ENCODE measurements around the gene NGRN. TPM values are rescaled to one million over a fixed set of nuclear protein-coding genes. Genes with fewer than 3 reads are reported as not detected.

NGRN gene
- total and polyA plus RNA-seq, 2 of the 4 experiments (the other 2 are of a cell fraction): 39.6 to 46.2 TPM

DNA sequence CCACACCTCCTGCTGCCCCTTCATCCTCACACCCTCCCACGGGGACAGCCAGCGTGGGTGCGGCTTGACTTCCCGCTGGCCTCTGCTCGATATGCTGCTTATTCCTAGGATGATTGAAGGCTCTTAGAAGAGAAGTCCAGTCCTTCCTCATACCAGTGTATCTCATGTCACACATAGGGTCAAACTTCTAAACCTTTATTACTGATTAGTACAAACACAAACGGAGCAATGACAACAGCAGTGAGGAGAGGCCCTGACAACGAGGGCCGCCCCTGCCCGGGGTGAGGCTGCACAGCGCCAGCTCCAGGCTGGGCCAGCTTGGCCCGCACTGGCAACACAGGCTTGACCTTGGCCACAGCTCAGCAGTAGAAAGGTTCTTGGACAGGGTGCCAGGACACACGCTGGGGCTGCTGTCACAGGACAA, 35.4 kb upstream of the NGRN start:
- in situ Hi-C loops (cut with MboI; ENCODE audit: low sequenced_read_pairs): no loop called here
- intact Hi-C loops (cut with micrococcal nuclease): loop anchor here (5.0 kb wide), 1 partner anchor 338 kb away; the partner anchor contains the start of gene AP3S2
- dilution Hi-C loops (cut with HindIII; ENCODE audit: low sequenced_read_pairs, unreplicated experiment): no loop called here
- no peak overlapping the region for H3K18ac ChIP-seq (ENCODE audit: low read depth, low read length)
- ATAC-seq (ENCODE audit: low read depth) (no peak), DNase-seq (no peak)
- BruUV-seq (replicated peaks): no TSS peak
- H2BK20ac ChIP-seq (ENCODE audit: low read depth, low read length): no peak overlapping the region
- no peak overlapping the region for H2BK15ac ChIP-seq (ENCODE audit: low read depth, low read length)
- H3K4me3 ChIP-seq (ENCODE audit: insufficient read depth, low read depth, low read length): no peak overlapping the region
- no peak overlapping the region for H4K8ac ChIP-seq (ENCODE audit: low read depth in 2 of 2, low read length in 2 of 2)
- H3K79me1 ChIP-seq (ENCODE audit: low read depth in 1 of 2, low read length in 2 of 2): peaks cover 19 to 45% of the 10 kb centered on the region in 2 experiments
- H2AK9ac ChIP-seq (replicated peaks; ENCODE audit: low read depth, low read length, poor library complexity): no peak overlapping the region
- TF ChIP-seq MXI1 (IDR thresholded peaks at IDR 0.05; ENCODE audit: borderline replicate concordance, low read depth, low read length): no peak
- TF ChIP-seq CHD1 (IDR thresholded peaks at IDR 0.05; ENCODE audit: low read depth, low read length): no peak
- TF ChIP-seq RAD21 (IDR thresholded peaks at IDR 0.05; ENCODE audit: low read length): no peak
- no peak for TF ChIP-seq SMC3 (IDR thresholded peaks at IDR 0.05; ENCODE audit: low read depth, low read length)
- TF ChIP-seq, protein P1, sequence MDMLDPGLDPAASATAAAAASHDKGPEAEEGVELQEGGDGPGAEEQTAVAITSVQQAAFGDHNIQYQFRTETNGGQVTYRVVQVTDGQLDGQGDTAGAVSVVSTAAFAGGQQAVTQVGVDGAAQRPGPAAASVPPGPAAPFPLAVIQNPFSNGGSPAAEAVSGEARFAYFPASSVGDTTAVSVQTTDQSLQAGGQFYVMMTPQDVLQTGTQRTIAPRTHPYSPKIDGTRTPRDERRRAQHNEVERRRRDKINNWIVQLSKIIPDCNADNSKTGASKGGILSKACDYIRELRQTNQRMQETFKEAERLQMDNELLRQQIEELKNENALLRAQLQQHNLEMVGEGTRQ (IDR thresholded peaks at IDR 0.05; ENCODE audit: low read depth, low read length): no peak
- TF ChIP-seq MAZ (IDR thresholded peaks at IDR 0.05; ENCODE audit: borderline replicate concordance, low read depth, low read length): no peak
- TF ChIP-seq MAFK (IDR thresholded peaks at IDR 0.05; ENCODE audit: low read depth, low read length): no peak
- TF ChIP-seq RFX5 (IDR thresholded peaks at IDR 0.05; ENCODE audit: low read depth, low read length): no peak
- TF ChIP-seq CTCF (conservative IDR thresholded peaks at IDR 0.05; ENCODE audit: low read depth, low read length): no peak
- no peak for TF ChIP-seq CEBPB (IDR thresholded peaks at IDR 0.05; ENCODE audit: low read depth, low read length)
- no peak for TF ChIP-seq BHLHE40 (IDR thresholded peaks at IDR 0.05; ENCODE audit: low read depth, low read length)
- TF ChIP-seq ELK1 (IDR thresholded peaks at IDR 0.05; ENCODE audit: borderline replicate concordance, low read depth, low read length): no peak
- no peak for TF ChIP-seq POLR2A (IDR thresholded peaks at IDR 0.05; ENCODE audit: low read depth, low read length)
- TF ChIP-seq NFE2L2 (IDR thresholded peaks at IDR 0.05; ENCODE audit: low read depth, low read length): no peak
- no peak overlapping the region for H4K91ac ChIP-seq (ENCODE audit: insufficient read depth, low read depth, low read length)
- no peak overlapping the region for H3K27ac ChIP-seq (ENCODE audit: insufficient read depth, low read length)
- H2BK120ac ChIP-seq (ENCODE audit: low read depth, low read length): no peak overlapping the region
- H3K4ac ChIP-seq (ENCODE audit: low read depth, low read length): no peak overlapping the region
- H3K56ac ChIP-seq (ENCODE audit: extremely low read depth, insufficient read depth, low read length): no peak overlapping the region
- no peak overlapping the region for H3K14ac ChIP-seq (replicated peaks; ENCODE audit: low read depth, low read length)
- no peaks in the 10 kb centered on the region for H3K9me3 ChIP-seq (ENCODE audit: control insufficient read depth, insufficient read depth, low read length)
- H2BK5ac ChIP-seq (ENCODE audit: low read depth, low read length, poor library complexity, severe bottlenecking): no peak overlapping the region
- H3K36me3 ChIP-seq (ENCODE audit: control insufficient read depth, insufficient read depth, low read length): peaks cover 48% of the 10 kb centered on the region
- H3K9ac ChIP-seq (ENCODE audit: low read depth, low read length): no peak overlapping the region
- H4K5ac ChIP-seq (ENCODE audit: low read depth, low read length): no peak overlapping the region
- POLR2A ChIA-PET (ENCODE audit: unreplicated experiment): no interaction called here
- no peaks in the 10 kb centered on the region for H3K27me3 ChIP-seq (ENCODE audit: control insufficient read depth, insufficient read depth, low read length)
- no peak overlapping the region for H2AK5ac ChIP-seq (ENCODE audit: low read depth, low read length)
- 90% methylated on average over 4 of the region's 12 CpGs; no CpG with 5 or more reads in 1 of the 2 experiments for WGBS, 2 experiments (ENCODE audit: extremely low coverage in 2 of 2, insufficient read length in 1 of 2)
- 0 out of 2 replicates have a peak, but pooled peaks cover 7% of the 10 kb centered on the region for H4K20me1 ChIP-seq (ENCODE audit: insufficient read depth, low read length)
- no peak overlapping the region for H3K23ac ChIP-seq (ENCODE audit: low read depth, low read length)
- H2AFZ ChIP-seq (replicated peaks; ENCODE audit: low read length, poor library complexity): no peak overlapping the region
- H3K4me2 ChIP-seq (ENCODE audit: low read depth, low read length): no peak overlapping the region
- peaks cover 18% of the 10 kb centered on the region for H3K9me1 ChIP-seq (ENCODE audit: insufficient read depth, low read length)
- CTCF ChIA-PET: no interaction called here
- peaks cover 4% of the 10 kb centered on the region for H3K4me1 ChIP-seq (ENCODE audit: control insufficient read depth, insufficient read depth, low read length)
